ENCODE data around the gene GSX1.

GSX1 gene

GRCh38 chr13:27751953-27752532 is 40.2 kb upstream of the GSX1 start:
- Histone ChIP-seq H3K27ac (ENCODE audit: low read length) (no peak overlapping the region), H3K9me3 (ENCODE audit: insufficient read depth, low read length) (peaks cover 11% of the 10 kb centered on the region; the same call in 1 of the 2 replicates), H3K27me3 (ENCODE audit: low read depth, low read length) (no peaks in the 10 kb centered on the region), H3K4me1 (ENCODE audit: low read length) (no peaks in the 10 kb centered on the region), H3K4me2 (ENCODE audit: low read length) (no peak overlapping the region), H3K9ac (ENCODE audit: low read length) (no peak overlapping the region), H3K4me3 (ENCODE audit: low read length) (no peak overlapping the region), H3K36me3 (replicated peaks; ENCODE audit: low read depth, low read length) (no peaks in the 10 kb centered on the region), H2AFZ (ENCODE audit: low read depth, low read length) (no peak overlapping the region), H3K79me2 (ENCODE audit: low read length) (no peaks in the 10 kb centered on the region), H4K20me1 (ENCODE audit: insufficient read depth, low read length) (no peaks in the 10 kb centered on the region)
- TF ChIP-seq CTCF (IDR thresholded peaks at IDR 0.05; ENCODE audit: low read depth, low read length) (no peak), EZH2phosphoT487 (IDR thresholded peaks at IDR 0.05; ENCODE audit: low read depth) (no peak)

GRCh38 chr13:27765650-27766049 is 26.6 kb upstream of the GSX1 start:
- H3K4me3 ChIP-seq (ENCODE audit: low read length): no peak overlapping the region
- H3K27me3 ChIP-seq (ENCODE audit: low read depth, low read length): no peaks in the 10 kb centered on the region
- no peak overlapping the region for H3K9ac ChIP-seq (ENCODE audit: low read length)
- H3K4me1 ChIP-seq (ENCODE audit: low read length): peaks cover 4% of the 10 kb centered on the region; the same call in 1 of the 2 replicates
- H3K9me3 ChIP-seq (ENCODE audit: insufficient read depth, low read length): no peaks in the 10 kb centered on the region
- H3K4me2 ChIP-seq (ENCODE audit: low read length): no peak overlapping the region
- no peaks in the 10 kb centered on the region for H4K20me1 ChIP-seq (ENCODE audit: insufficient read depth, low read length)
- no peak overlapping the region for H3K27ac ChIP-seq (ENCODE audit: low read length)
- H3K36me3 ChIP-seq (replicated peaks; ENCODE audit: low read depth, low read length): no peaks in the 10 kb centered on the region
- H2AFZ ChIP-seq (ENCODE audit: low read depth, low read length): no peak overlapping the region; the same call in 1 of the 2 replicates
- H3K79me2 ChIP-seq (ENCODE audit: low read length): no peaks in the 10 kb centered on the region
- TF ChIP-seq CTCF (IDR thresholded peaks at IDR 0.05; ENCODE audit: low read depth, low read length): peak; percentile 11; the same call in 1 of the 2 replicates
- TF ChIP-seq EZH2phosphoT487 (IDR thresholded peaks at IDR 0.05; ENCODE audit: low read depth): no peak

- H3K27ac ChIP-seq (ENCODE audit: low read length): no peak overlapping the region
- H3K27me3 ChIP-seq (ENCODE audit: low read depth, low read length): no peaks in the 10 kb centered on the region
- no peak overlapping the region for H3K9ac ChIP-seq (ENCODE audit: low read length)
- no peak overlapping the region for H2AFZ ChIP-seq (ENCODE audit: low read depth, low read length)
- H3K36me3 ChIP-seq (replicated peaks; ENCODE audit: low read depth, low read length): no peaks in the 10 kb centered on the region
- no peak overlapping the region for H3K4me3 ChIP-seq (ENCODE audit: low read length)
- TF ChIP-seq CTCF (IDR thresholded peaks at IDR 0.05; ENCODE audit: low read depth, low read length) (peak; percentile 92), EZH2phosphoT487 (IDR thresholded peaks at IDR 0.05; ENCODE audit: low read depth) (no peak)
- H3K4me1 ChIP-seq (ENCODE audit: low read length): peaks cover 44% of the 10 kb centered on the region
- no peaks in the 10 kb centered on the region for H3K79me2 ChIP-seq (ENCODE audit: low read length)
- H4K20me1 ChIP-seq (ENCODE audit: insufficient read depth, low read length): no peaks in the 10 kb centered on the region
- H3K4me2 ChIP-seq (ENCODE audit: low read length): no peak overlapping the region
- no peaks in the 10 kb centered on the region for H3K9me3 ChIP-seq (ENCODE audit: insufficient read depth, low read length)
These were observed 21.5 kb upstream of the GSX1 start for GRCh38 chr13:27770809-27771208.

- Histone ChIP-seq H3K79me2 (ENCODE audit: low read length) (no peaks in the 10 kb centered on the region), H3K9ac (ENCODE audit: low read length) (no peak overlapping the region), H3K4me3 (ENCODE audit: low read length) (no peak overlapping the region; the same call in 1 of the 2 replicates), H3K4me1 (ENCODE audit: low read length) (peaks cover 45% of the 10 kb centered on the region), H3K36me3 (replicated peaks; ENCODE audit: low read depth, low read length) (no peaks in the 10 kb centered on the region), H4K20me1 (ENCODE audit: insufficient read depth, low read length) (no peaks in the 10 kb centered on the region), H3K27ac (ENCODE audit: low read length) (no peak overlapping the region), H3K27me3 (ENCODE audit: low read depth, low read length) (no peaks in the 10 kb centered on the region), H2AFZ (ENCODE audit: low read depth, low read length) (no peak overlapping the region), H3K4me2 (ENCODE audit: low read length) (peak overlapping the region; percentile 83), H3K9me3 (ENCODE audit: insufficient read depth, low read length) (no peaks in the 10 kb centered on the region)
- TF ChIP-seq CTCF (IDR thresholded peaks at IDR 0.05; ENCODE audit: low read depth, low read length): no peak
- no peak for TF ChIP-seq EZH2phosphoT487 (IDR thresholded peaks at IDR 0.05; ENCODE audit: low read depth)
These were observed 19.4 kb upstream of the GSX1 start for GRCh38 chr13:27772651-27773425.

All from OCI-LY3 (cell line).